ENCODE results near the gene GRAMD1B. TPM values are rescaled to one million over a fixed set of nuclear protein-coding genes. Genes with fewer than 3 reads are reported as not detected.

Gene GRAMD1B
- total RNA-seq, 1 donor from 2014 or later: 8.5 TPM

DNA sequence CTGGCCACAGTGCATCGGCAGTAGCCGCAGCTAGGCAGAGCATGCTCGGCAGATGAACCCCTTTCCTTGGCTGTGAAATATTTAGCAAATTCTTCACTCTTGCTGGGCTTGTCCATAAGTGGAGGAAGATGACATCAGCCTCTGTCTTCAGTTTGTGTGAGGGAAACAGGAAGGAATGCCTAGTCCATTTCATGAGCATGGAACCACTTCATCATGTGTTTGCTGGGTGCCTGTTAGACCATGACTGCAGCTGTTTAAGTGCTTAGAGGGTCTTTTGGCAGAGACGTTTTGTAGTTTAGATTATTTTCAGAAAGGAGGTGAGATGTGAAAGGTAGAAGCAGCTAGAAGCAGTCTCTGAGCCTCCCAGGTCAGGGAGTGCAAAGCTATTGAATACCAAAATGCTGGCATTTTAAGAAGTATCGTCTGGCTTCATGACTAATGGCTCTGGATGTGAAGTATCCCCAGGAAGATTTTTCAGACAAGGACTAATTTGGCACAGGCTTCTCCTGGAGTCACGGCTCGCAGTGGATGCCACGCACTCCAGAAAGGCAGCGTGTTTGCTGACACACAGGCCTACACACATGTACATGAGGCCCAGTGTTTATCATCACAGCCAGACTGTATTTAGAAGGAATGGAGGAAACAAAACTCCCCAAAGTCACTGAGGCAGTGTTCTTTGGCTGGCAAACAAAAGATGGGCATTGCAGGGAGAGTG is 43.1 kb upstream of the GRAMD1B start:
- Mint-ChIP-seq H3K4me1 (no peaks in the 10 kb centered on the region), H3K27me3 (ENCODE audit: low read depth) (peaks cover 4% of the 10 kb centered on the region), H3K27ac (ENCODE audit: unreplicated experiment) (no peak overlapping the region), H3K4me3 (no peak overlapping the region), H3K36me3 (ENCODE audit: low read depth) (no peaks in the 10 kb centered on the region), H3K9me3 (no peaks in the 10 kb centered on the region)
- DNase-seq (ENCODE audit: low read depth, low spot score): no peak
- TF ChIP-seq, protein P1, sequence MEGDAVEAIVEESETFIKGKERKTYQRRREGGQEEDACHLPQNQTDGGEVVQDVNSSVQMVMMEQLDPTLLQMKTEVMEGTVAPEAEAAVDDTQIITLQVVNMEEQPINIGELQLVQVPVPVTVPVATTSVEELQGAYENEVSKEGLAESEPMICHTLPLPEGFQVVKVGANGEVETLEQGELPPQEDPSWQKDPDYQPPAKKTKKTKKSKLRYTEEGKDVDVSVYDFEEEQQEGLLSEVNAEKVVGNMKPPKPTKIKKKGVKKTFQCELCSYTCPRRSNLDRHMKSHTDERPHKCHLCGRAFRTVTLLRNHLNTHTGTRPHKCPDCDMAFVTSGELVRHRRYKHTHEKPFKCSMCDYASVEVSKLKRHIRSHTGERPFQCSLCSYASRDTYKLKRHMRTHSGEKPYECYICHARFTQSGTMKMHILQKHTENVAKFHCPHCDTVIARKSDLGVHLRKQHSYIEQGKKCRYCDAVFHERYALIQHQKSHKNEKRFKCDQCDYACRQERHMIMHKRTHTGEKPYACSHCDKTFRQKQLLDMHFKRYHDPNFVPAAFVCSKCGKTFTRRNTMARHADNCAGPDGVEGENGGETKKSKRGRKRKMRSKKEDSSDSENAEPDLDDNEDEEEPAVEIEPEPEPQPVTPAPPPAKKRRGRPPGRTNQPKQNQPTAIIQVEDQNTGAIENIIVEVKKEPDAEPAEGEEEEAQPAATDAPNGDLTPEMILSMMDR (conservative IDR thresholded peaks at IDR 0.05): no peak

DNA sequence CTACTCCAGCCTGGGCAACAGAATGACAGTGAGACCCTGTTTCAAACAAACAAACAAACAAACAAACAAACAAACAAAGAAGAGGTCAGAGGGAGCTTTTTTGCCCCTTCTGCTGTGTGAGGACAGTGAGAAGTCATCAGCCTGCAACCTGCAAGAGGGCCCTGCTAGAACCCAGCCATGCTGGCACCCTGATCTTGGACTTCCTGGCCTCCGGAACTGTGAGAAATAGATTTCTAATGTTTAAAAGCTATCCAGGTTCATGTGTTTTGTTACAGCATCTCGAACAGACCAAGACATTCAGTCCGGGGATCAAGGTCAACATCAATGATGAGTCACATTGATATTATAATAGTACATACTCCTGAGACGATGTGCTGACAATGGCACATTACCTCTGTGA is 41.4 kb upstream of the GRAMD1B start:
- H3K4me1 Mint-ChIP-seq: no peaks in the 10 kb centered on the region
- H3K27ac Mint-ChIP-seq (ENCODE audit: unreplicated experiment): no peak overlapping the region
- TF ChIP-seq, protein P1 (conservative IDR thresholded peaks at IDR 0.05): no peak
- peaks cover 4% of the 10 kb centered on the region for H3K27me3 Mint-ChIP-seq (ENCODE audit: low read depth)
- no peak overlapping the region for H3K4me3 Mint-ChIP-seq
- H3K36me3 Mint-ChIP-seq (ENCODE audit: low read depth): no peaks in the 10 kb centered on the region
- DNase-seq (ENCODE audit: low read depth, low spot score): no peak
- H3K9me3 Mint-ChIP-seq: no peaks in the 10 kb centered on the region

DNA sequence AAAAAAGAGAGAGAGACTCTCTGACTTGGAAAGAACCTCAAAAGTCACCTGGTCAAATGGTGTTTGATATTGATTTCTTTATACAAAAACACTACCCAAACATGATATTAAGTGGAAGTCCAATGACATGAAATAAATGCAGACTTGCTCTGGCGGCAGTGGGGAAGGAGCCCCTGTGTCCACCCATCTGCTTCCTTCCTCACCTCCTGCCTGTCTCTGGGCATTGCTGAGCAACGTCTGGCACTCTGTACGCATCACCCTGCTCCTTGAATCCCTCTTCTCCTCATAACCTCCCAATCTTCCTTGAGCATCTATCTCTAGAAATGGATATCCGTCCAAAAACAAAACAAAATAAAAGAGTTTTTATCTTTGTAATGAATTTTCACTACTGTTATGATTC is 39.9 kb upstream of the GRAMD1B start:
- TF ChIP-seq, protein P1 (conservative IDR thresholded peaks at IDR 0.05): no peak
- H3K9me3 Mint-ChIP-seq: no peaks in the 10 kb centered on the region
- no peak overlapping the region for H3K27ac Mint-ChIP-seq (ENCODE audit: unreplicated experiment)
- H3K36me3 Mint-ChIP-seq (ENCODE audit: low read depth): no peaks in the 10 kb centered on the region
- peaks cover 4% of the 10 kb centered on the region for H3K27me3 Mint-ChIP-seq (ENCODE audit: low read depth)
- no peak for DNase-seq (ENCODE audit: low read depth, low spot score)
- no peaks in the 10 kb centered on the region for H3K4me1 Mint-ChIP-seq
- no peak overlapping the region for H3K4me3 Mint-ChIP-seq

DNA sequence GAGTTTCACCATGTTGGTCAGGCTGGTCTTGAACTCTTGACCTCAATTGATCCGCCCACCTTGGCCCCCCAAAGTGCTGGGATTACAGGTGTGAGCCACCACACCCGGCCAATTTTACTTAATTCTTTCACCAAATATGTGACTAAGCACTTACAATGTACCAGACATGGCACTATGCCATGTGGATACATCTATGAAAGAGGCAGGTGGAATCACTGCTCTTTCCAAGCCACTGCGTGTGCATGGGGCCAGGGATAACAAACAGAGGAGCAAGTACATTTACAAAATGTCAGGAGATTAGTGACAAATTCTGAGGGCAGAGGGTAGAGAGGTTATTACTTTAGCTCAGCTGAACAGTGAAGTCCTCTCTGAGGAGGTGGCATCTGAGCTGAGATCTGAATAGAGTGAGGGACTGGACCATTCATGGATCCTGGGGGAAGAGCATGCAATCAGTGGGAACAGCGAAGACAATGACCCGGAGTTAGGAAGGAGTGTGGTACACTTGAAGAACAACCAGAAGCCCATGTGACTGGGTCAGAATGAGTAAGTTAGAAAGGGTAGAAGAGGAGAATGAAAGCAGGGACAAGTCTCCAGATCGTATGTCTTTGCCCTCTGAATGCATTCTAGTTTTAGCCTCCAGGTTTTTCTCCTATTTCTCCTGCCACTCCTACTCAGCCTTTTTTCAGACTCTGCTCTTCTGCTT is 38.3 kb upstream of the GRAMD1B start:
- Mint-ChIP-seq H3K9me3 (no peaks in the 10 kb centered on the region), H3K36me3 (ENCODE audit: low read depth) (no peaks in the 10 kb centered on the region)

DNA sequence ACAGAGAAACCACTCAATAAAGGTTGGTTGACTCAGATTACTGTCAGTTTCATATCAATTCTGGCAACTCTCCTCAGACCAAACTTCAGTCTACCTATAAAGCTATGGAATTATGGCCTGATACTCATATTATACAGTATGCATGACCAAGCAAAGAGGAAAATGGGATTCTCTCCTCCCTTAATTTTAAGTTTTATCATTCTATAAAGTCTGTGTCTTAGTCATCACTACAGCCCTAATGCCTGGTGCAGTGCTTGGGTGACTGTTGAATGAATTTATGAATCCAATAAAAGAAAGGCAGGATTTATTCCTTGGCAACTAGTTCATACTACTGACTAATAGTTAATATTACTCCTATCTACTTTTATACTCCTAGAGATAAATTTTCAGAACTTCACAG is 37.6 kb upstream of the GRAMD1B start:
- no peak for DNase-seq (ENCODE audit: low read depth, low spot score)
- Mint-ChIP-seq H3K9me3 (no peaks in the 10 kb centered on the region), H3K36me3 (ENCODE audit: low read depth) (no peaks in the 10 kb centered on the region), H3K27me3 (ENCODE audit: low read depth) (peaks cover 4% of the 10 kb centered on the region), H3K27ac (ENCODE audit: unreplicated experiment) (no peak overlapping the region), H3K4me3 (no peak overlapping the region), H3K4me1 (no peaks in the 10 kb centered on the region)
- TF ChIP-seq, protein P1 (conservative IDR thresholded peaks at IDR 0.05): no peak

More for the DNA sequence above, 38.3 kb upstream of the GRAMD1B start:
- TF ChIP-seq, protein P1 (conservative IDR thresholded peaks at IDR 0.05): no peak
- no peak for DNase-seq (ENCODE audit: low read depth, low spot score)
- Mint-ChIP-seq H3K4me1 (no peaks in the 10 kb centered on the region), H3K27me3 (ENCODE audit: low read depth) (peaks cover 4% of the 10 kb centered on the region), H3K4me3 (no peak overlapping the region), H3K27ac (ENCODE audit: unreplicated experiment) (no peak overlapping the region)
